Liver (tissue), 2 donors: ENCODE data around the gene RANBP3.

Experiments used
- CTCF ChIP-seq: fragments of 150-350 bp; IDR thresholded peaks from 2 replicates; pipeline ENCODE4 v1.5.1; 2017; ENCODE audit warnings: improper control_type of control experiment, low read depth, low read length; ENCODE audit not compliant: missing input control
- MAX ChIP-seq: IDR thresholded peaks from 2 replicates; pipeline ENCODE4 v1.6.1; 2016; ENCODE audit warnings: antibody characterized with exemption
- REST ChIP-seq: IDR thresholded peaks from 2 replicates; pipeline ENCODE4 v1.6.1; 2016; ENCODE audit warnings: antibody characterized with exemption, mild to moderate bottlenecking
- ZBTB33 ChIP-seq: IDR thresholded peaks from 2 replicates; pipeline ENCODE4 v1.6.1; 2016; ENCODE audit warnings: antibody characterized with exemption
- donor health status: healthy.

GRCh38 chr19:5996102-5996501 lies 18.2 kb upstream of the RANBP3 start:
- no peak for TF ChIP-seq CTCF
- TF ChIP-seq REST: no peak
- TF ChIP-seq ZBTB33: no peak
- no peak for TF ChIP-seq MAX
